ENCODE data around the gene CACNB4.

DNA sequence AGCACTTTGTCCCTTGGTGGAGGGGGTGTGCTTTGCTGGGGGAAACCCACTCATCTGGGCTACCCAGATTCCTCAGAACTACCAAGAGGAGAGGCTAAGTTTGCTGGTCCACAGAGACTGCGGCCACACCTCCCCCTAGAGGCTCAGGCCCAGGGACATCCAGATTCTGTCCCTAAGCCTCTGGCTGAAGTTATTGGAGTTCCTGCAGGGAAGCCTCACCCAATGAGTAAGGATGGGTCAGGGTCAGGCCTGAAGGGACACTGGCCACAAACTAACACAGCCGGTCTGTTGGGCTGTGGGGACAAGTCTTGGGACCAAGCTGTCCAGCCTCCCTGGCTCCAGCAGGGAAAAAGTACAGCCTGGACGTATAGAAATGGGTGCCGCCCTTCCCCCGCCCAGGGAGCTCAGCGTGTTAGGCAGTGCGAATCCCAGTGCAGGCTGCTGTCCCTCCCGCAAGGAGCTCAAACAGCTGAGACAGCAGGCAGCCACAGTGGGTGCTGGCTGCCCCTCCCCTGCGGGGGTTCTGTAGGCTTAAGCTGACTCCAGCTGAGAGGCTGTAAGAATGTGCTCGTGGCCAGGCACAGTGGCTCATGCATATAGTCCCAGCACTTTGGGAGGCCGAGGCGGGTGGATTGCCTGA lies 183.7 kb downstream of the CACNB4 start:
- TF ChIP-seq, protein P1, sequence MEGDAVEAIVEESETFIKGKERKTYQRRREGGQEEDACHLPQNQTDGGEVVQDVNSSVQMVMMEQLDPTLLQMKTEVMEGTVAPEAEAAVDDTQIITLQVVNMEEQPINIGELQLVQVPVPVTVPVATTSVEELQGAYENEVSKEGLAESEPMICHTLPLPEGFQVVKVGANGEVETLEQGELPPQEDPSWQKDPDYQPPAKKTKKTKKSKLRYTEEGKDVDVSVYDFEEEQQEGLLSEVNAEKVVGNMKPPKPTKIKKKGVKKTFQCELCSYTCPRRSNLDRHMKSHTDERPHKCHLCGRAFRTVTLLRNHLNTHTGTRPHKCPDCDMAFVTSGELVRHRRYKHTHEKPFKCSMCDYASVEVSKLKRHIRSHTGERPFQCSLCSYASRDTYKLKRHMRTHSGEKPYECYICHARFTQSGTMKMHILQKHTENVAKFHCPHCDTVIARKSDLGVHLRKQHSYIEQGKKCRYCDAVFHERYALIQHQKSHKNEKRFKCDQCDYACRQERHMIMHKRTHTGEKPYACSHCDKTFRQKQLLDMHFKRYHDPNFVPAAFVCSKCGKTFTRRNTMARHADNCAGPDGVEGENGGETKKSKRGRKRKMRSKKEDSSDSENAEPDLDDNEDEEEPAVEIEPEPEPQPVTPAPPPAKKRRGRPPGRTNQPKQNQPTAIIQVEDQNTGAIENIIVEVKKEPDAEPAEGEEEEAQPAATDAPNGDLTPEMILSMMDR (IDR thresholded peaks at IDR 0.05): no peak
- no peak for TF ChIP-seq POLR2AphosphoS5 (IDR thresholded peaks at IDR 0.05; ENCODE audit: low read depth, low read length)
- TF ChIP-seq, protein P2, sequence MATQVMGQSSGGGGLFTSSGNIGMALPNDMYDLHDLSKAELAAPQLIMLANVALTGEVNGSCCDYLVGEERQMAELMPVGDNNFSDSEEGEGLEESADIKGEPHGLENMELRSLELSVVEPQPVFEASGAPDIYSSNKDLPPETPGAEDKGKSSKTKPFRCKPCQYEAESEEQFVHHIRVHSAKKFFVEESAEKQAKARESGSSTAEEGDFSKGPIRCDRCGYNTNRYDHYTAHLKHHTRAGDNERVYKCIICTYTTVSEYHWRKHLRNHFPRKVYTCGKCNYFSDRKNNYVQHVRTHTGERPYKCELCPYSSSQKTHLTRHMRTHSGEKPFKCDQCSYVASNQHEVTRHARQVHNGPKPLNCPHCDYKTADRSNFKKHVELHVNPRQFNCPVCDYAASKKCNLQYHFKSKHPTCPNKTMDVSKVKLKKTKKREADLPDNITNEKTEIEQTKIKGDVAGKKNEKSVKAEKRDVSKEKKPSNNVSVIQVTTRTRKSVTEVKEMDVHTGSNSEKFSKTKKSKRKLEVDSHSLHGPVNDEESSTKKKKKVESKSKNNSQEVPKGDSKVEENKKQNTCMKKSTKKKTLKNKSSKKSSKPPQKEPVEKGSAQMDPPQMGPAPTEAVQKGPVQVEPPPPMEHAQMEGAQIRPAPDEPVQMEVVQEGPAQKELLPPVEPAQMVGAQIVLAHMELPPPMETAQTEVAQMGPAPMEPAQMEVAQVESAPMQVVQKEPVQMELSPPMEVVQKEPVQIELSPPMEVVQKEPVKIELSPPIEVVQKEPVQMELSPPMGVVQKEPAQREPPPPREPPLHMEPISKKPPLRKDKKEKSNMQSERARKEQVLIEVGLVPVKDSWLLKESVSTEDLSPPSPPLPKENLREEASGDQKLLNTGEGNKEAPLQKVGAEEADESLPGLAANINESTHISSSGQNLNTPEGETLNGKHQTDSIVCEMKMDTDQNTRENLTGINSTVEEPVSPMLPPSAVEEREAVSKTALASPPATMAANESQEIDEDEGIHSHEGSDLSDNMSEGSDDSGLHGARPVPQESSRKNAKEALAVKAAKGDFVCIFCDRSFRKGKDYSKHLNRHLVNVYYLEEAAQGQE (IDR thresholded peaks at IDR 0.05; ENCODE audit: insufficient read depth in 1 of 2, low read depth in 2 of 2, low read length in 1 of 2): no peak
- no peak for TF ChIP-seq TCF7L2 (IDR thresholded peaks at IDR 0.05; ENCODE audit: low read depth, low read length)

Data from Panc1 (cell line).